IMR-90 (cell line): ENCODE data around the gene BAZ1A. TPM values are rescaled to one million over a fixed set of nuclear protein-coding genes. Genes with fewer than 3 reads are reported as not detected.

ENCODE experiments used
- ATAC-seq: fragments of 200-7000 bp; cut with Tn5 transposase; 2 replicates; pipeline ENCODE4 v1.9.1; 2020; ENCODE audit warnings: low read depth, mild to moderate bottlenecking, moderate library complexity
- BruUV-seq: library from RNA; stranded (reverse); fragments of 400-500 nt; replicated peaks from 2 replicates; lab custom pipeline; 2021; lab: Mats Ljungman, UMichigan
- CTCF ChIA-PET: fragments of 300-600 bp; formaldehyde crosslinking; extraction: SDS; loops from one replicate; lab custom pipeline; 2021; ENCODE audit warnings: antibody characterized with exemption; lab: Yijun Ruan, JAX
- POLR2A ChIA-PET: fragments of 300-600 bp; sonication (Branson Sonifier 250); formaldehyde crosslinking; loops from one replicate; lab custom pipeline; 2022; ENCODE audit warnings: antibody characterized with exemption; ENCODE audit not compliant: unreplicated experiment; lab: Charles Lee
- DNase-seq: peaks from one replicate; pipeline ENCODE4 v3.0.0; 2013
- H2AFZ ChIP-seq: replicated peaks from 2 replicates; pipeline ENCODE3; 2013; ENCODE audit warnings: low read length, mild to moderate bottlenecking; ENCODE audit not compliant: poor library complexity
- H2AK5ac ChIP-seq: 2 replicates; pipeline ENCODE4 v1.6.1; 2013; ENCODE audit warnings: low read depth, low read length, inconsistent platforms
- H2AK9ac ChIP-seq: replicated peaks from 2 replicates; pipeline ENCODE3; 2013; ENCODE audit warnings: mild to moderate bottlenecking, low read depth, low read length, moderate library complexity; ENCODE audit not compliant: poor library complexity
- H2BK120ac ChIP-seq: 2 replicates; pipeline ENCODE4 v1.6.1; 2013; ENCODE audit warnings: low read depth, low read length, inconsistent platforms
- H2BK15ac ChIP-seq: 3 replicates; pipeline ENCODE4 v1.6.1; 2013; ENCODE audit warnings: low read depth, low read length, inconsistent platforms
- H2BK20ac ChIP-seq: 2 replicates; pipeline ENCODE4 v1.6.1; 2013; ENCODE audit warnings: low read depth, mild to moderate bottlenecking, inconsistent platforms, low read length, moderate library complexity
- H2BK5ac ChIP-seq: 2 replicates; pipeline ENCODE4 v1.6.1; 2013; ENCODE audit warnings: mild to moderate bottlenecking, low read depth, low read length, inconsistent platforms; ENCODE audit not compliant: poor library complexity, severe bottlenecking
- H3K14ac ChIP-seq: replicated peaks from 2 replicates; pipeline ENCODE4 v1.6.1; 2013; ENCODE audit warnings: low read depth, low read length, inconsistent platforms
- H3K18ac ChIP-seq: 2 replicates; pipeline ENCODE4 v1.6.1; 2013; ENCODE audit warnings: low read depth, low read length, control low read depth
- H3K23ac ChIP-seq: 2 replicates; pipeline ENCODE4 v1.6.1; 2013; ENCODE audit warnings: low read depth, low read length, inconsistent platforms
- H3K27ac ChIP-seq: 2 replicates; pipeline ENCODE4 v1.5.1; 2013; ENCODE audit warnings: mild to moderate bottlenecking, control low read depth, low read length; ENCODE audit not compliant: insufficient read depth
- H3K27me3 ChIP-seq: 2 replicates; pipeline ENCODE4 v1.6.1; 2013; ENCODE audit warnings: low read length; ENCODE audit not compliant: control insufficient read depth, insufficient read depth
- H3K36me3 ChIP-seq: 2 replicates; pipeline ENCODE4 v1.6.1; 2013; ENCODE audit warnings: low read length, mixed read lengths; ENCODE audit not compliant: control insufficient read depth, insufficient read depth
- H3K4ac ChIP-seq: 2 replicates; pipeline ENCODE4 v1.6.1; 2013; ENCODE audit warnings: low read depth, low read length, inconsistent platforms
- H3K4me1 ChIP-seq: 2 replicates; pipeline ENCODE4 v1.6.1; 2013; ENCODE audit warnings: low read length, mixed read lengths; ENCODE audit not compliant: control insufficient read depth, insufficient read depth
- H3K4me2 ChIP-seq: 2 replicates; pipeline ENCODE4 v1.6.1; 2013; ENCODE audit warnings: low read depth, mild to moderate bottlenecking, control low read depth, low read length, moderate library complexity
- H3K4me3 ChIP-seq: 2 replicates; pipeline ENCODE4 v1.5.1; 2013; ENCODE audit warnings: low read depth, mild to moderate bottlenecking, control low read depth, low read length, moderate library complexity; ENCODE audit not compliant: insufficient read depth
- H3K56ac ChIP-seq: 2 replicates; pipeline ENCODE4 v1.6.1; 2013; ENCODE audit warnings: low read length, inconsistent platforms; ENCODE audit not compliant: insufficient read depth; ENCODE audit errors: extremely low read depth
- H3K79me1 ChIP-seq, 2 experiments: 2 replicates each; pipeline ENCODE4 v1.6.1; 2013; ENCODE audit warnings: low read length in 2 of 2, inconsistent platforms in 1 of 2, low read depth in 1 of 2
- H3K9ac ChIP-seq: 2 replicates; pipeline ENCODE4 v1.6.1; 2013; ENCODE audit warnings: low read depth, low read length, control low read depth
- H3K9me1 ChIP-seq: 2 replicates; pipeline ENCODE4 v1.6.1; 2013; ENCODE audit warnings: low read length, inconsistent platforms; ENCODE audit not compliant: insufficient read depth
- H3K9me3 ChIP-seq: 2 replicates; pipeline ENCODE4 v1.6.1; 2013; ENCODE audit warnings: low read length; ENCODE audit not compliant: control insufficient read depth, insufficient read depth
- H4K20me1 ChIP-seq: 2 replicates; pipeline ENCODE4 v1.6.1; 2013; ENCODE audit warnings: low read length, inconsistent platforms; ENCODE audit not compliant: insufficient read depth
- H4K5ac ChIP-seq: 2 replicates; pipeline ENCODE4 v1.6.1; 2013; ENCODE audit warnings: mild to moderate bottlenecking, low read depth, low read length, control low read depth
- H4K8ac ChIP-seq, 2 experiments: 2 replicates each; pipeline ENCODE4 v1.6.1; 2013; ENCODE audit warnings: low read depth in 2 of 2, low read length in 2 of 2, control low read depth in 1 of 2, inconsistent platforms in 1 of 2
- H4K91ac ChIP-seq: 2 replicates; pipeline ENCODE4 v1.6.1; 2013; ENCODE audit warnings: low read depth, low read length, inconsistent platforms; ENCODE audit not compliant: insufficient read depth
- CEBPB ChIP-seq: IDR thresholded peaks from 2 replicates; pipeline ENCODE4 v1.6.1; 2012; ENCODE audit warnings: low read depth, low read length, improper control_type of control experiment
- NFE2L2 ChIP-seq: fragments of 150-350 bp; IDR thresholded peaks from 2 replicates; pipeline ENCODE4 v1.6.1; 2016; ENCODE audit warnings: low read depth, mild to moderate bottlenecking, low read length
- WGBS, 2 experiments: methylation state at CpG; one replicate each; pipeline versions ENCODE4 v1.1.5 to v1.1.7; 2013; ENCODE audit warnings: missing lambda C conversion rate in 2 of 2; ENCODE audit not compliant: insufficient read length in 1 of 2; ENCODE audit errors: extremely low coverage in 2 of 2; 5-methylcytosine and 5-hydroxymethylcytosine counted together
- dilution Hi-C: fragments of 300-500 bp; cut with HindIII; formaldehyde crosslinking; loops from one replicate; pipeline ENCODE4 v1.14.3; 2018; ENCODE audit warnings: low sequenced_read_pairs; ENCODE audit not compliant: unreplicated experiment
- in situ Hi-C: fragments of 300-500 bp; cut with MboI; formaldehyde crosslinking; loops from 3 replicates; pipeline ENCODE4 v1.14.3; 2019; ENCODE audit warnings: low sequenced_read_pairs, inconsistent platforms, mixed read lengths
- intact Hi-C: fragments of 100-400 bp; cut with micrococcal nuclease; formaldehyde crosslinking; loops from 2 replicates; pipeline ENCODE4 v1.10.0; 2022
- polyA plus RNA-seq, 3 experiments: library from polyadenylated mRNA; depleted of rRNA; stranded (reverse); fragments of >200 nt; gene quantifications; 2 replicates each; pipeline ENCODE4 v1.2.3, GENCODE V29; 2012; ENCODE audit warnings: low replicate concordance in 1 of 3
- total RNA-seq: library from RNA; depleted of rRNA; stranded (reverse); fragments of >200 nt; gene quantifications from 2 replicates; pipeline ENCODE4 v1.2.3, GENCODE V29; 2012

BAZ1A gene
- total and polyA plus RNA-seq, 2 of the 4 experiments (the other 2 are of a cell fraction) = 15.3 to 23.8 TPM

- no peak overlapping the region for H2AK9ac ChIP-seq
- 13% methylated on average over 1 of the region's 6 CpGs; no CpG with 5 or more reads in 1 of the 2 experiments for WGBS, 2 experiments
- no peaks in the 10 kb centered on the region for H3K36me3 ChIP-seq
- H3K4me3 ChIP-seq = no peak overlapping the region
- ChIA-PET CTCF (no interaction called here), POLR2A (interaction anchor here (0.5 to 0.6 kb wide), 2 partner anchors 77 to 209 kb away, joined by 5 to 6 read pairs; no protein-coding TSS in a partner anchor)
- intact Hi-C loops (no loop called here), dilution Hi-C loops (no loop called here), in situ Hi-C loops (no loop called here)
- H2BK5ac ChIP-seq = no peak overlapping the region
- no peak overlapping the region for H3K27ac ChIP-seq
- no peaks in the 10 kb centered on the region for H3K9me3 ChIP-seq
- BruUV-seq = no TSS peak
- H2AFZ ChIP-seq = no peak overlapping the region
- H4K91ac ChIP-seq = no peak overlapping the region
- no peak overlapping the region for H3K9ac ChIP-seq
- no peak overlapping the region for H2AK5ac ChIP-seq
- H3K56ac ChIP-seq = no peak overlapping the region
- no peak overlapping the region for H3K4ac ChIP-seq
- no peak overlapping the region for H2BK120ac ChIP-seq
- H3K4me2 ChIP-seq = no peak overlapping the region
- peak; percentile 60; the same call in 1 of the 2 replicates for ATAC-seq
- TF ChIP-seq NFE2L2 = no peak
- peak; percentile 84 for TF ChIP-seq CEBPB
- peaks cover 3% of the 10 kb centered on the region for H3K4me1 ChIP-seq
- no peak overlapping the region for H4K5ac ChIP-seq
- H3K79me1 ChIP-seq = no peaks in the 10 kb centered on the region
- no peak overlapping the region for H3K14ac ChIP-seq
- no peaks in the 10 kb centered on the region for H4K20me1 ChIP-seq
- H3K23ac ChIP-seq = no peak overlapping the region
- no peak overlapping the region for H4K8ac ChIP-seq
- no peaks in the 10 kb centered on the region for H3K27me3 ChIP-seq
- no peak overlapping the region for H2BK15ac ChIP-seq
- peak; percentile 72 for DNase-seq
- H2BK20ac ChIP-seq = no peak overlapping the region
- no peak overlapping the region for H3K18ac ChIP-seq
- no peaks in the 10 kb centered on the region for H3K9me1 ChIP-seq
These were observed 36.3 kb upstream of the BAZ1A start for GRCh38 chr14:34911209-34912150.
